ENCODE data around the gene ZIC3.

Gene ZIC3

DNA sequence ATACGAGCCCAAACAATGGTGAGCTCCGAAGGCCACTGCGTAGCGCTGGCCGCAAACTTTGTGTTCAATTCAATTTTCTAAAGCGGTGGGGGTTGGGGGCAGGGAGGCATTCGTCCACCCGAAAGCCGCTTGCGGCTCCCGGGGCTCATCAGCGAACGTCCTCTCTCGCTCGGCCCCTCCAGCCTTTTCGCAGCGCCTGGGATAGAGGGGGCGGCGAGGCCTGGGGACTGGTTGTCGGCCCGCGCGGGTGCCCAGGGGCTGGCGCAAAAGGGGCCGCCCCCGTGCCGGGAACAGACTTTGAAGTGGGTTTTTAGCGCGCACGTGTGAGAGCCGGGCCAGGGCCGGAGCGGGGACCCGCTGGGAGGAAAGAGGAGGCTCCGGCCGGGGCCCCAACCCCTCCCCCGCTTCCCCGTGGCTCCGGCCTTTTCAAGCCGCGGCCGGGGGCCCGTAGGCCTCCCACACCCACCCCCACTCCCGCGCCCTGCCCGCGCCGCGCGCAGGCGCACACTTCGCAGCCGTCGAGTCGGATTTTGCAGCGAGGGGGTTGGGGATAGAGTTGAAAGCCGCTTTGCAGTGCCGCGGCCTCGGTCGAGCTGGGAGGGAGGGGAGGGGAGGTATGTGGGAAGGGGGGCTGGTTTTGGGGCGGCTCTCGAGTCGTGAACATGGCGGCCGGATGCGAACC is 8.3 kb downstream of the ZIC3 start:
- no peak for DNase-seq (ENCODE audit: low read depth)

- DNase-seq (ENCODE audit: low read depth), result no peak
Observed at GRCh38 chrX:137574784-137575293, 8.9 kb downstream of the ZIC3 start.

DNA sequence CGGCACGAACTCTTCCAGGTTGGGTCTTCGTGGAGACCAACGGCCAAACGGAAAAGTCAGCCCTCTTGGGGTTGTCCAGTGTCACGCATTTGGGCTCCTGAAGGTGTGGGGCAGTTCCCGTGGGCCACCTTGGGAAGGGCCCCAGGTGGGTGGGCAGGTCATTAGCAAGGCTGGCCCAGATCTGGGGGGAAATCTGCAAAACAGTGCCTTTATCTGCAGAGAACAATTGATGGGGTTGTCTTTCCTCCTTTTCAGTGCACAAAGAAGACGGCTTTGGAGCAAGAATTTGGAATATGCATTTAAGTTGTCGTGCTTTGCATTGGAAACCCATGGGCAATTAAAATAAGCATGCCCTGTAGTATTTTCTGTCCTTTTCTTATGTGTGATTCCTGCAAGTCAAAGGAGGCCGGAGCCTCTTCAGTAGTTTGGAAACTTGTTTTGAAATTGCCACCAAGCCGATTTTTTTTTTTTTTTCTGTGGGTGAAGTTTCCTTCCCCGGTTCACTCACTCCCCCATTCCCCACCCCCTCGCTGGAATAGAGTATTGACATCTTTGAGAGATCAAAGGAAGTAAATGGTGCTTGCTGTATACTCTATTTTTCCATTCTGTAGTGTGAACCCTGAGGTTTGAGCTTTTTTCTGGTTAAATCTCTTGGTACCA is 9.8 kb downstream of the ZIC3 start:
- no peak for DNase-seq (ENCODE audit: low read depth)

DNA sequence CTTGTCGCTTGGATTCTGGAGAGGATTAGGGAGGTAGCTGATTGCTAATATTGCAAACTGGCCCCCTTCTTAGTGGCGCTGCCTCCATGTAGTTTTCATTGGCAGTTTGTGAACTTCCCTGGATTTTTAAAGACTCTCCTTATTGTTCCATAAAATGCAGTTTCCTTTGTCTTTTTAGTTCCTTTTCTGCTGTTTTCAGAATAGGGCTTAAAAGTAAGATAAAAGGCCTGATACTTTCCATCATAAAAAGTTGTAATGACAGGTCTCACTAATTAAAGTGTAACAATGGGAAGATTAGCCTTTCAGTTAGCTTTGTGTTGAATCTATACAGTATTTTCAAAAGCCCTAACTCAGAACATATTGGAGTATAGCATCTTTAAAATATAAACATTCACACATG is 21.2 kb downstream of the ZIC3 start:
- DNase-seq (ENCODE audit: low read depth), result no peak

DNA sequence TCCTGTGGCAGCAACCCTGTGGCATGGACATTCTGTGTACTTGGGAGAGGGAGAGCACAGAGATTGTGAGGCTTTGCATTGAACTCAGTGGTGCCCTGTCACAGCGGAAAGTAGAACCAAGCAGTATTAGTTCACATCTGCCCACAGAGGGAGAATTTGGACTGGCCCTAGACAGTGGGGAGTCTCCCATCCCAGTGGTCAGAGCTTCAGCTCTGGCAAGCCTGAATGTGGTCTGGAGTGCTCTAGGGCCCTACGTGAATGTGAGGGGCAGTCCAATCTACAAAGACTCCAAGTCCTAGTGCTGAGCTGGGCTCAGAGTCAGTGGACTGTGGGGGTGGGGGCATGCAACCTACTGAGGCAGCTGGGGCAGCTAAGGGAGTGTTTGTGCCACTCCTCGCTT is 34.8 kb downstream of the ZIC3 start:
- no peak for DNase-seq (ENCODE audit: low read depth)
